Measurements from ENCODE around the gene RIN3. TPM values are rescaled to one million over a fixed set of nuclear protein-coding genes. Genes with fewer than 3 reads are reported as not detected.

RIN3 gene
- total and polyA plus RNA-seq, 2 of the 4 experiments (the other 2 are of a cell fraction), result 2.5 to 11.1 TPM

- peak overlapping the region; percentile 84; the same call in 1 of the 2 replicates for H3K14ac ChIP-seq (replicated peaks; ENCODE audit: low read depth, low read length)
- DNase-seq (no peak), ATAC-seq (ENCODE audit: low read depth) (no peak)
- POLR2A ChIA-PET (ENCODE audit: unreplicated experiment), result no interaction called here
- BruUV-seq (replicated peaks), result no TSS peak
- H2BK15ac ChIP-seq (ENCODE audit: low read depth, low read length), result peak overlapping the region; percentile 42; the same call in 1 of the 3 replicates
- no peak overlapping the region for H3K4me2 ChIP-seq (ENCODE audit: low read depth, low read length)
- peak overlapping the region; percentile 78 for H4K5ac ChIP-seq (ENCODE audit: low read depth, low read length)
- H4K8ac ChIP-seq (ENCODE audit: low read depth in 2 of 2, low read length in 2 of 2), result peak overlapping the region; percentile 25 to 65; a peak in 2 of 4 replicates
- intact Hi-C loops (cut with micrococcal nuclease), result no loop called here
- H2AK9ac ChIP-seq (replicated peaks; ENCODE audit: low read depth, low read length, poor library complexity), result peak overlapping the region; percentile 83
- peaks cover 26% of the 10 kb centered on the region for H3K9me1 ChIP-seq (ENCODE audit: insufficient read depth, low read length)
- H2AFZ ChIP-seq (replicated peaks; ENCODE audit: low read length, poor library complexity), result peak overlapping the region; percentile 1
- no peaks in the 10 kb centered on the region for H3K9me3 ChIP-seq (ENCODE audit: control insufficient read depth, insufficient read depth, low read length)
- peaks cover 26% of the 10 kb centered on the region for H3K4me1 ChIP-seq (ENCODE audit: control insufficient read depth, insufficient read depth, low read length)
- CTCF ChIA-PET, result interaction anchor here (0.6 kb wide), 1 partner anchor 224 kb away, joined by 4 read pairs; no protein-coding TSS in a partner anchor
- peak overlapping the region; percentile 74 for H2BK5ac ChIP-seq (ENCODE audit: low read depth, low read length, poor library complexity, severe bottlenecking)
- H3K23ac ChIP-seq (ENCODE audit: low read depth, low read length), result peak overlapping the region; percentile 73
- no CpG with 5 or more reads among the region's 14 CpGs for WGBS, 2 experiments (ENCODE audit: extremely low coverage in 2 of 2, insufficient read length in 1 of 2)
- H3K4me3 ChIP-seq (ENCODE audit: insufficient read depth, low read depth, low read length), result no peak overlapping the region
- no peaks in the 10 kb centered on the region for H3K27me3 ChIP-seq (ENCODE audit: control insufficient read depth, insufficient read depth, low read length)
- peak overlapping the region; percentile 75 for H3K27ac ChIP-seq (ENCODE audit: insufficient read depth, low read length)
- H2AK5ac ChIP-seq (ENCODE audit: low read depth, low read length), result peak overlapping the region; percentile 94
- H3K18ac ChIP-seq (ENCODE audit: low read depth, low read length), result peak overlapping the region; percentile 24
- peak overlapping the region; percentile 75 for H4K91ac ChIP-seq (ENCODE audit: insufficient read depth, low read depth, low read length)
- H3K9ac ChIP-seq (ENCODE audit: low read depth, low read length), result no peak overlapping the region
- H2BK20ac ChIP-seq (ENCODE audit: low read depth, low read length), result peak overlapping the region; percentile 74
- dilution Hi-C loops (cut with HindIII; ENCODE audit: low sequenced_read_pairs, unreplicated experiment), result no loop called here
- peak overlapping the region; percentile 88 for H2BK120ac ChIP-seq (ENCODE audit: low read depth, low read length)
- H3K79me1 ChIP-seq (ENCODE audit: low read depth in 1 of 2, low read length in 2 of 2), result peaks cover 48 to 79% of the 10 kb centered on the region in 2 experiments
- peak overlapping the region; percentile 81 for H3K4ac ChIP-seq (ENCODE audit: low read depth, low read length)
- no peak overlapping the region for H3K56ac ChIP-seq (ENCODE audit: extremely low read depth, insufficient read depth, low read length)
- in situ Hi-C loops (cut with MboI; ENCODE audit: low sequenced_read_pairs), result no loop called here
- TF ChIP-seq MAZ (IDR thresholded peaks at IDR 0.05; ENCODE audit: borderline replicate concordance, low read depth, low read length) (no peak), MXI1 (IDR thresholded peaks at IDR 0.05; ENCODE audit: borderline replicate concordance, low read depth, low read length) (no peak), ELK1 (IDR thresholded peaks at IDR 0.05; ENCODE audit: borderline replicate concordance, low read depth, low read length) (no peak), FOS (IDR thresholded peaks at IDR 0.05; ENCODE audit: low read depth, low read length) (no peak), USF2 (IDR thresholded peaks at IDR 0.05; ENCODE audit: low read depth, low read length) (no peak), CTCF (conservative IDR thresholded peaks at IDR 0.05; ENCODE audit: low read depth, low read length) (no peak), CEBPB (IDR thresholded peaks at IDR 0.05; ENCODE audit: low read depth, low read length) (no peak), SMC3 (IDR thresholded peaks at IDR 0.05; ENCODE audit: low read depth, low read length) (no peak), NFE2L2 (IDR thresholded peaks at IDR 0.05; ENCODE audit: low read depth, low read length) (no peak), RFX5 (IDR thresholded peaks at IDR 0.05; ENCODE audit: low read depth, low read length) (no peak), RCOR1 (IDR thresholded peaks at IDR 0.05; ENCODE audit: insufficient replicate concordance, low read length) (no peak), MAFK (IDR thresholded peaks at IDR 0.05; ENCODE audit: low read depth, low read length) (no peak), POLR2A (IDR thresholded peaks at IDR 0.05; ENCODE audit: low read depth, low read length) (no peak), RAD21 (IDR thresholded peaks at IDR 0.05; ENCODE audit: low read length) (no peak)
- H4K20me1 ChIP-seq (ENCODE audit: insufficient read depth, low read length), result peaks cover 14% of the 10 kb centered on the region
- no peaks in the 10 kb centered on the region for H3K36me3 ChIP-seq (ENCODE audit: control insufficient read depth, insufficient read depth, low read length)
Observed at GRCh38 chr14:92528486-92529100, 15.0 kb downstream of the RIN3 start.
